GM18870 (cell line): ENCODE data around the gene TMEM127.

Source experiments
- ATAC-seq: cut with Tn5 transposase; IDR thresholded peaks from one replicate; pipeline ENCODE4 v1.9.1; 2021; ENCODE audit warnings: moderate library complexity; ENCODE audit not compliant: unreplicated experiment

The TMEM127 gene

DNA sequence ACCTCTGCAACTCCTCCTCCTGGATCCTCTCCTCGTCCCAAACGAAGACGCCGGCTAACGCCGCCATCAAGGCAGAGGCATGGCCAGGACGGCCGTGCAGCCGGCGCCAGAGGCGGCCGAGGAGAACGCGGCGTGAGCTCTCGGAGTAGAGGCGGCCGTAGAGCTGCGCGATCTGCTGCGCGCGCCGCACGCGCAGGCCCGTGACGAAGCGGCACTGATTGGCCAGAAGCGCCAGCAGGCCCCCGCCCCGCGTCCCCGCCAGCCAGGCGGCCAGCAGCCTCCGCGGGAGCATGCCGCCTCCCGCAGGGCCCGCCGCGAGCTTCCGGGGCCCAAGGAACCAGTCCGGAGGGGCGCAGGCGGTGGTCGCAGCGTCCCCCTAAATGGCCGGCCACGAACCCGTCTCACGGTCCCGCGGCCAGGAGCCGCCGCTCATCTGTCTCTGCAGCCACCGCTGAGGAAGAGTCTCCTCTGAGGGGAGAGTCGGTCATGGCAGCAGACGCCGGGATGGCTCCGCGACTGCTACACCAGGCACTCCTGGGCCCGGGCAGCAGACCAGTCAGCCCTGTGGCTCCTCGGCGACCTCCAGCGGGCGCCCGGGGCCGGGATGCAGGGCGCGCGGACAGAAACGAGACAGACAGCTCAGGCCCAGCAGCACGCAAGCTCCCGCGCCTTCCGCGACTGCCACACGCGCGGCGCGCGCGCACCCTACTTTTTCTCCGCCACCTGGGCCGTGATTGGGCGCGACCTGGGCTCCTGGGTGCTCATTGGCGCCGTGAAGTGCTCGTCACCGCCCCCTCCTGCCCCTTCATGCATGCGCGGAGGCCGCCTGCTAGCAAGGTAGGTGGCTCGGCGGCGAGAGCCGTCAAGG is 57.4 kb downstream of the TMEM127 start, which contains the start of gene STARD7:
Gene STARD7 (minus strand): TSS at position 685 of the 868 bp plus-strand sequence. CDS start 393 bp downstream, at position 292.
- peak; percentile 57 for ATAC-seq

DNA sequence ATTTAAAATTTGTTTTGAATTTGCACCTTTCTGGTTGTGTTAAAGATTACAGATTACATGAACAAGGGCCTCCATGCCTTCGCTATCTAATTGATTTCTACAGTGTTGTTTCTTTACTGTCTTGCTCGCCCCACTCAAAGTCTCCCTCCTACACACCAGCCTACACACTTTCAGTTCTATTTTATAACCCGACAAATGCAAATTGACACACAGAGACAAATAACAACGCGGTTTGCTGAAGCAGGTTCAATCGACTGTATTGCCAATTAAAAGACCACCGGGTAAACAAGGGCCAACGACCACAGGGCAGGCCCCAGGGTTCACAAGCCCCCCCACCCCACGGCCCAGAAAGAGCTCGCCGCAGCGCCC is 58.0 kb downstream of the TMEM127 start:
- ATAC-seq, result no peak

DNA sequence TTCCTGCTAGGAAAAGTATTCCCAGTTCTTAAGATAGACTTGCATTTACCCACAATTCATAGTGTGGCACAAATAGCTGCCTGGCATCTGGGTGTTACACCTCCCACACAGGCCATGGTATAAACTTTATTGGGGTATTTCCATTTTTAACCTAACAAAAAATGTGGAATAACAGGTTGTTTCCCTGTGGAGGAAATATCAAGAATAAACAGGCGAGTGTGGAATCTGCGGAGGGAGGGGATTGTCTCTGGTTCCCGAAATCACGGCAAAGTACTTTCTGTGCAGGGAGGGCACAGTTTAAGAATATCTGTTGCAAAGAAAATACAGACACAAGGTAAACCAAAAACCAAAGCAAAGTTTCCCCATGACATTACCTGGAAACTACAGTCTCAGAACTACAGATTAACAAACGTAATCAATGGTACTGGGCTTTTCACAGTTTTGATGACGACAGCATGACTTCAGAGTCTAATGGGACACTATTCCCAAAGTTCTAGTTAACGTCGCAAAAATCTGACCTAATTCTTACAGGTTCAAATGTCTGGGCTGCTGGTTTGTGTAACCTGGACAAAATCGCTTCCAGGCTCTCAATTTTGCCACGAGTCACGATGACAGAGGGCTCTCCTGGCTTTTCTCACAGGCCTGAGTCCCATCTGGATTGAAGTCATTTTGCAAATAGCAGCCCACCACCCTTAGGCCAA is 58.6 kb downstream of the TMEM127 start:
- no peak for ATAC-seq

GRCh38 chr2:96205888-96206287 is 59.9 kb downstream of the TMEM127 start:
- ATAC-seq, result no peak

GRCh38 chr2:96204836-96205624 is 60.8 kb downstream of the TMEM127 start:
- no peak for ATAC-seq

GRCh38 chr2:96203130-96204028 is 62.4 kb downstream of the TMEM127 start:
- no peak for ATAC-seq

- no peak for ATAC-seq
Observed at GRCh38 chr2:96202152-96202854, 63.5 kb downstream of the TMEM127 start.

DNA sequence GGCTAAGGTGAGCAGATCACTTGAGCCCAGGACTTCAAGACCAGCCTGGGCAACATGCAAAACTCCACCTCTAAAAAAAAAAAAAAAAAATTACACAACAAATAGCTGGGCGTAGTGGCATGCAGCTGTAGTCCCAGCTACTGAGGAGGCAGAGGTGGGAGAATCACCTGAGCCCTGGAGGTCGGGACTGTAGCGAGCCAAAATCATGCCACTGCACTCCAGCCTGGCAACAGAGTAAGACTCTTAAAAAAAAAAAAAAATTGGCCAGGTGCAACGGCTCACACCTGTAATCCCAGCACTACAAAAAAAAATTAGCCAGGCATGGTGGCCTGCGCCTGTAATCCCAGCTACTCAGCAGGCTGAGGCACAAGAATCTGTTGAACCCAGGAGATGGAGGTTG is 64.5 kb downstream of the TMEM127 start:
- no peak for ATAC-seq

GRCh38 chr2:96198921-96199320 is 66.9 kb downstream of the TMEM127 start:
- ATAC-seq, result no peak
